Gastroesophageal sphincter (tissue), 3 donors: ENCODE data around the gene MKS1.

Experiments used
- EP300 ChIP-seq: sonication (generic); formaldehyde crosslinking; IDR thresholded peaks from one replicate; pipeline ENCODE4 v1.6.1; 2017; ENCODE audit warnings: antibody characterized with exemption, mild to moderate bottlenecking
- POLR2AphosphoS5 ChIP-seq: sonication (generic); formaldehyde crosslinking; IDR thresholded peaks from one replicate; pipeline ENCODE4 v1.6.1; 2017; ENCODE audit warnings: antibody characterized with exemption
- TF ChIP-seq, protein P1 (sequence below), 4 experiments: fragments of 200-600 bp in 2 of 4; fragments of 450-650 bp in 2 of 4; sonication (generic) in 1 of 4; IDR thresholded peaks; one replicate each; pipeline ENCODE4 v1.5.1; 2017 to 2019; ENCODE audit warnings: antibody characterized with exemption in 4 of 4, mild to moderate bottlenecking in 2 of 4, moderate library complexity in 2 of 4

- TF ChIP-seq, protein P1, sequence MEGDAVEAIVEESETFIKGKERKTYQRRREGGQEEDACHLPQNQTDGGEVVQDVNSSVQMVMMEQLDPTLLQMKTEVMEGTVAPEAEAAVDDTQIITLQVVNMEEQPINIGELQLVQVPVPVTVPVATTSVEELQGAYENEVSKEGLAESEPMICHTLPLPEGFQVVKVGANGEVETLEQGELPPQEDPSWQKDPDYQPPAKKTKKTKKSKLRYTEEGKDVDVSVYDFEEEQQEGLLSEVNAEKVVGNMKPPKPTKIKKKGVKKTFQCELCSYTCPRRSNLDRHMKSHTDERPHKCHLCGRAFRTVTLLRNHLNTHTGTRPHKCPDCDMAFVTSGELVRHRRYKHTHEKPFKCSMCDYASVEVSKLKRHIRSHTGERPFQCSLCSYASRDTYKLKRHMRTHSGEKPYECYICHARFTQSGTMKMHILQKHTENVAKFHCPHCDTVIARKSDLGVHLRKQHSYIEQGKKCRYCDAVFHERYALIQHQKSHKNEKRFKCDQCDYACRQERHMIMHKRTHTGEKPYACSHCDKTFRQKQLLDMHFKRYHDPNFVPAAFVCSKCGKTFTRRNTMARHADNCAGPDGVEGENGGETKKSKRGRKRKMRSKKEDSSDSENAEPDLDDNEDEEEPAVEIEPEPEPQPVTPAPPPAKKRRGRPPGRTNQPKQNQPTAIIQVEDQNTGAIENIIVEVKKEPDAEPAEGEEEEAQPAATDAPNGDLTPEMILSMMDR (IDR thresholded peaks at IDR 0.05): no peak
- TF ChIP-seq EP300 (no peak), POLR2AphosphoS5 (no peak)
Observed at GRCh38 chr17:58224315-58224714, 5.3 kb upstream of the MKS1 start.
